IMR-90 (cell line): ENCODE results near the gene PITX1.

Source experiments
- MXI1 ChIP-seq: IDR thresholded peaks from 2 replicates; pipeline ENCODE4 v1.6.1; 2012; ENCODE audit warnings: low read depth, mild to moderate bottlenecking, low read length, moderate library complexity, borderline replicate concordance
- RAD21 ChIP-seq: IDR thresholded peaks from 2 replicates; pipeline ENCODE4 v1.6.1; 2012; ENCODE audit warnings: low read length, improper control_type of control experiment
- RCOR1 ChIP-seq: IDR thresholded peaks from 2 replicates; pipeline ENCODE4 v1.6.1; 2012; ENCODE audit warnings: mild to moderate bottlenecking, low read length, improper control_type of control experiment; ENCODE audit not compliant: insufficient replicate concordance
- TF ChIP-seq, protein P1 (sequence below): conservative IDR thresholded peaks from 2 replicates; pipeline ENCODE4 v1.5.1; 2012; ENCODE audit warnings: mild to moderate bottlenecking, low read depth, low read length, improper control_type of control experiment
- TF ChIP-seq, protein P2 (sequence below): fragments of 150-350 bp; IDR thresholded peaks from 2 replicates; pipeline ENCODE4 v1.6.1; 2017; ENCODE audit warnings: mild to moderate bottlenecking, antibody characterized with exemption, low read length, low read depth

DNA sequence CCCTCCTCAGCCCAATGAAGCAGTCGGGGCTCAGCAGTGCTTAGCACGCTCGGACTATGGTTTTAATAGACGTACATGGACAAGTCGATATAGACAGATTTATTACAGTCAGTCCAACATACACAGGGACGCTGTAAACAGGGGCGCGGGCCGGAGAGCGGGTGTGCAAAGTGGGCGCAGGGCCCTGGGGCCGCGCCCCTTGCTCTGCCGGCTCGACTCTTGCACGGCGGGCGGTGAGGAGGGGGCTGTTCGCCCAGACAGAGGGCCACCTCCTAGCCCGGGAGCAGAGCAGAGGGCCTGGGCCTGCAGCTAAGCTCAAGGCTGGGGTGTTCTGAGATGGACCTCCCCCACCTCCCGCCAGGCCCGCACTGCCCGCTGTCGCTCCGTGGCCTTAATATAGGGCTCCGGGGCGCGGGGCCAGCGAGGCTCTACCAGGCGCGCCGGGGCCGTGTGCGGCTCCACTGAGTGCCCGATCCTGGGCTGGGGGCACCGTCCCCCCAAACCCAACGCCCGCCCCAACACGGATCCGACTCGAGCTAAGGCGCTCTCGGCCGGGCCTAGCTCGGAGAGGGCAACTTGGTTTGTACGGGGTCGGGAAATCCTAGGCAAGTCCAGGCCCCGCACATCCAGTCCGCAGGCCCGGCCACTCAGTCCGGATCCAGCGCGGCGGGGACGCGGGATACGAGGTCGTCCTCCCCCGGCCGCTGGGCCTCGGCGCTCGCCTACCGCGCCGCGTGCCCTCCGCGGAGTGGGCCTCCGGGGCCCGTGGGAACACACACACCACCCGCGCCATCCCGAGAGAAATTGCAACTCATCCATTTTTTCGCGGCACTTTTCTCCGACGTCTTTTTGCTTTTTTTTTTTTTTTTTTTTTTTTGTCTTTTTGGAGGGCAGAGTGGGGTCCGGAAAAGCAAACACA, 6.1 kb downstream of the PITX1 start:
- TF ChIP-seq, protein P1, sequence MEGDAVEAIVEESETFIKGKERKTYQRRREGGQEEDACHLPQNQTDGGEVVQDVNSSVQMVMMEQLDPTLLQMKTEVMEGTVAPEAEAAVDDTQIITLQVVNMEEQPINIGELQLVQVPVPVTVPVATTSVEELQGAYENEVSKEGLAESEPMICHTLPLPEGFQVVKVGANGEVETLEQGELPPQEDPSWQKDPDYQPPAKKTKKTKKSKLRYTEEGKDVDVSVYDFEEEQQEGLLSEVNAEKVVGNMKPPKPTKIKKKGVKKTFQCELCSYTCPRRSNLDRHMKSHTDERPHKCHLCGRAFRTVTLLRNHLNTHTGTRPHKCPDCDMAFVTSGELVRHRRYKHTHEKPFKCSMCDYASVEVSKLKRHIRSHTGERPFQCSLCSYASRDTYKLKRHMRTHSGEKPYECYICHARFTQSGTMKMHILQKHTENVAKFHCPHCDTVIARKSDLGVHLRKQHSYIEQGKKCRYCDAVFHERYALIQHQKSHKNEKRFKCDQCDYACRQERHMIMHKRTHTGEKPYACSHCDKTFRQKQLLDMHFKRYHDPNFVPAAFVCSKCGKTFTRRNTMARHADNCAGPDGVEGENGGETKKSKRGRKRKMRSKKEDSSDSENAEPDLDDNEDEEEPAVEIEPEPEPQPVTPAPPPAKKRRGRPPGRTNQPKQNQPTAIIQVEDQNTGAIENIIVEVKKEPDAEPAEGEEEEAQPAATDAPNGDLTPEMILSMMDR: no peak
- TF ChIP-seq RCOR1: no peak
- TF ChIP-seq MXI1: no peak
- TF ChIP-seq, protein P2, sequence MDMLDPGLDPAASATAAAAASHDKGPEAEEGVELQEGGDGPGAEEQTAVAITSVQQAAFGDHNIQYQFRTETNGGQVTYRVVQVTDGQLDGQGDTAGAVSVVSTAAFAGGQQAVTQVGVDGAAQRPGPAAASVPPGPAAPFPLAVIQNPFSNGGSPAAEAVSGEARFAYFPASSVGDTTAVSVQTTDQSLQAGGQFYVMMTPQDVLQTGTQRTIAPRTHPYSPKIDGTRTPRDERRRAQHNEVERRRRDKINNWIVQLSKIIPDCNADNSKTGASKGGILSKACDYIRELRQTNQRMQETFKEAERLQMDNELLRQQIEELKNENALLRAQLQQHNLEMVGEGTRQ: no peak
- no peak for TF ChIP-seq RAD21
